ENCODE data around the gene RIPK1. TPM values are rescaled to one million over a fixed set of nuclear protein-coding genes. Genes with fewer than 3 reads are reported as not detected.

Gene RIPK1
- total and polyA plus RNA-seq, 9 of the 15 experiments (the other 6 are each of a cell fraction or from before 2014, with no cell fraction given) = 3.8 to 24.9 (median 17.7) TPM

DNA sequence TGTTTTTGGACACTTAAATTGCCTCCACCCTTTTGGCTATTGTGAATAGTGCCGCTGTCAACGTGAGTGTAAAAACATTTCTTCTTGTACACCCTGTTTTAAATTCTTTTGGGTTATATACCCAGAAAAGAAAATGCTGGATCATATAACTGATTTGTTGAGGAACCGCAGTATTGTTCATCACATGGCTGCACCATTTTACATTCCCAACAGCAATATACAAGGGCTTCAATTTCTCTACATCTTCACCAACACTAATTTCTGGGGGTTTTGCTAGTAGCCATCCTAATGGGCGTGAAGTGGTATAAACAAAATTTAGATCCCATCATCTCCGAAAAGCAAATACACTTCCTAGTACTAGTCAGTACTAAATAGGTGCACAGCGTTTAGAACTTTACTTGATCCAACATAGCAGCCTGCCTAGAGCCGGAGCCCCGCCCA is 49.6 kb downstream of the RIPK1 start (continued):
- TF ChIP-seq, protein P1, sequence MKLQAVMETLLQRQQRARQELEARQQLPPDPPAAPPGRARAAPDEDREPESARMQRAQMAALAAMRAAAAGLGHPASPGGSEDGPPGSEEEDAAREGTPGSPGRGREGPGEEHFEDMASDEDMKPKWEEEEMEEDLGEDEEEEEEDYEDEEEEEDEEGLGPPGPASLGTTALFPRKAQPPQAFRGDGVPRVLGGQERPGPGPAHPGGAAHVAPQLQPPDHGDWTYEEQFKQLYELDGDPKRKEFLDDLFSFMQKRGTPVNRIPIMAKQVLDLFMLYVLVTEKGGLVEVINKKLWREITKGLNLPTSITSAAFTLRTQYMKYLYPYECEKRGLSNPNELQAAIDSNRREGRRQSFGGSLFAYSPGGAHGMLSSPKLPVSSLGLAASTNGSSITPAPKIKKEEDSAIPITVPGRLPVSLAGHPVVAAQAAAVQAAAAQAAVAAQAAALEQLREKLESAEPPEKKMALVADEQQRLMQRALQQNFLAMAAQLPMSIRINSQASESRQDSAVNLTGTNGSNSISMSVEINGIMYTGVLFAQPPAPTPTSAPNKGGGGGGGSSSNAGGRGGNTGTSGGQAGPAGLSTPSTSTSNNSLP (IDR thresholded peaks at IDR 0.05; ENCODE audit: borderline replicate concordance, low read depth, low read length) = no peak
- TF ChIP-seq, protein P2, sequence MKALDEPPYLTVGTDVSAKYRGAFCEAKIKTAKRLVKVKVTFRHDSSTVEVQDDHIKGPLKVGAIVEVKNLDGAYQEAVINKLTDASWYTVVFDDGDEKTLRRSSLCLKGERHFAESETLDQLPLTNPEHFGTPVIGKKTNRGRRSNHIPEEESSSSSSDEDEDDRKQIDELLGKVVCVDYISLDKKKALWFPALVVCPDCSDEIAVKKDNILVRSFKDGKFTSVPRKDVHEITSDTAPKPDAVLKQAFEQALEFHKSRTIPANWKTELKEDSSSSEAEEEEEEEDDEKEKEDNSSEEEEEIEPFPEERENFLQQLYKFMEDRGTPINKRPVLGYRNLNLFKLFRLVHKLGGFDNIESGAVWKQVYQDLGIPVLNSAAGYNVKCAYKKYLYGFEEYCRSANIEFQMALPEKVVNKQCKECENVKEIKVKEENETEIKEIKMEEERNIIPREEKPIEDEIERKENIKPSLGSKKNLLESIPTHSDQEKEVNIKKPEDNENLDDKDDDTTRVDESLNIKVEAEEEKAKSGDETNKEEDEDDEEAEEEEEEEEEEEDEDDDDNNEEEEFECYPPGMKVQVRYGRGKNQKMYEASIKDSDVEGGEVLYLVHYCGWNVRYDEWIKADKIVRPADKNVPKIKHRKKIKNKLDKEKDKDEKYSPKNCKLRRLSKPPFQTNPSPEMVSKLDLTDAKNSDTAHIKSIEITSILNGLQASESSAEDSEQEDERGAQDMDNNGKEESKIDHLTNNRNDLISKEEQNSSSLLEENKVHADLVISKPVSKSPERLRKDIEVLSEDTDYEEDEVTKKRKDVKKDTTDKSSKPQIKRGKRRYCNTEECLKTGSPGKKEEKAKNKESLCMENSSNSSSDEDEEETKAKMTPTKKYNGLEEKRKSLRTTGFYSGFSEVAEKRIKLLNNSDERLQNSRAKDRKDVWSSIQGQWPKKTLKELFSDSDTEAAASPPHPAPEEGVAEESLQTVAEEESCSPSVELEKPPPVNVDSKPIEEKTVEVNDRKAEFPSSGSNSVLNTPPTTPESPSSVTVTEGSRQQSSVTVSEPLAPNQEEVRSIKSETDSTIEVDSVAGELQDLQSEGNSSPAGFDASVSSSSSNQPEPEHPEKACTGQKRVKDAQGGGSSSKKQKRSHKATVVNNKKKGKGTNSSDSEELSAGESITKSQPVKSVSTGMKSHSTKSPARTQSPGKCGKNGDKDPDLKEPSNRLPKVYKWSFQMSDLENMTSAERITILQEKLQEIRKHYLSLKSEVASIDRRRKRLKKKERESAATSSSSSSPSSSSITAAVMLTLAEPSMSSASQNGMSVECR (CRISPR knock-in tag; IDR thresholded peaks at IDR 0.05) = no peak
- TF ChIP-seq ELF2 (CRISPR knock-in tag; IDR thresholded peaks at IDR 0.05) (peak; percentile 9; the same call in 1 of the 2 replicates), ELF1 (tag; IDR thresholded peaks at IDR 0.05) (no peak), ZSCAN32 (CRISPR knock-in tag; IDR thresholded peaks at IDR 0.05) (no peak), SIRT6 (IDR thresholded peaks at IDR 0.05; ENCODE audit: low read depth, low read length) (no peak), MYBL2 (IDR thresholded peaks at IDR 0.05; ENCODE audit: low read depth) (no peak), MYBL2 (CRISPR knock-in tag; IDR thresholded peaks at IDR 0.05; ENCODE audit: borderline replicate concordance) (no peak), TEAD4 (IDR thresholded peaks at IDR 0.05; ENCODE audit: low read length) (peak; percentile 36; the same call in 1 of the 2 replicates), TEAD4 (CRISPR knock-in tag; IDR thresholded peaks at IDR 0.05; ENCODE audit: borderline replicate concordance) (no peak), BHLHE40 (IDR thresholded peaks at IDR 0.05; ENCODE audit: low read length) (no peak), POU5F1 (IDR thresholded peaks at IDR 0.05; ENCODE audit: borderline replicate concordance, low read depth, low read length, partially characterized antibody) (no peak), ZC3H11A (IDR thresholded peaks at IDR 0.05; ENCODE audit: low read depth, low read length) (no peak), POLR2AphosphoS5 (IDR thresholded peaks at IDR 0.05; ENCODE audit: control insufficient read depth, insufficient read depth, low read depth, low read length) (peak; percentile 90), LARP7 (IDR thresholded peaks at IDR 0.05) (no peak), MAFF (IDR thresholded peaks at IDR 0.05; ENCODE audit: low read length) (peak; percentile 3; the same call in 1 of the 2 replicates), RBM15 (IDR thresholded peaks at IDR 0.05; ENCODE audit: insufficient read depth, low read length) (no peak), HEY1 (CRISPR knock-in tag; IDR thresholded peaks at IDR 0.05; ENCODE audit: borderline replicate concordance) (no peak), BMI1 (IDR thresholded peaks at IDR 0.05; ENCODE audit: low read length) (no peak)
- TF ChIP-seq, protein P3, sequence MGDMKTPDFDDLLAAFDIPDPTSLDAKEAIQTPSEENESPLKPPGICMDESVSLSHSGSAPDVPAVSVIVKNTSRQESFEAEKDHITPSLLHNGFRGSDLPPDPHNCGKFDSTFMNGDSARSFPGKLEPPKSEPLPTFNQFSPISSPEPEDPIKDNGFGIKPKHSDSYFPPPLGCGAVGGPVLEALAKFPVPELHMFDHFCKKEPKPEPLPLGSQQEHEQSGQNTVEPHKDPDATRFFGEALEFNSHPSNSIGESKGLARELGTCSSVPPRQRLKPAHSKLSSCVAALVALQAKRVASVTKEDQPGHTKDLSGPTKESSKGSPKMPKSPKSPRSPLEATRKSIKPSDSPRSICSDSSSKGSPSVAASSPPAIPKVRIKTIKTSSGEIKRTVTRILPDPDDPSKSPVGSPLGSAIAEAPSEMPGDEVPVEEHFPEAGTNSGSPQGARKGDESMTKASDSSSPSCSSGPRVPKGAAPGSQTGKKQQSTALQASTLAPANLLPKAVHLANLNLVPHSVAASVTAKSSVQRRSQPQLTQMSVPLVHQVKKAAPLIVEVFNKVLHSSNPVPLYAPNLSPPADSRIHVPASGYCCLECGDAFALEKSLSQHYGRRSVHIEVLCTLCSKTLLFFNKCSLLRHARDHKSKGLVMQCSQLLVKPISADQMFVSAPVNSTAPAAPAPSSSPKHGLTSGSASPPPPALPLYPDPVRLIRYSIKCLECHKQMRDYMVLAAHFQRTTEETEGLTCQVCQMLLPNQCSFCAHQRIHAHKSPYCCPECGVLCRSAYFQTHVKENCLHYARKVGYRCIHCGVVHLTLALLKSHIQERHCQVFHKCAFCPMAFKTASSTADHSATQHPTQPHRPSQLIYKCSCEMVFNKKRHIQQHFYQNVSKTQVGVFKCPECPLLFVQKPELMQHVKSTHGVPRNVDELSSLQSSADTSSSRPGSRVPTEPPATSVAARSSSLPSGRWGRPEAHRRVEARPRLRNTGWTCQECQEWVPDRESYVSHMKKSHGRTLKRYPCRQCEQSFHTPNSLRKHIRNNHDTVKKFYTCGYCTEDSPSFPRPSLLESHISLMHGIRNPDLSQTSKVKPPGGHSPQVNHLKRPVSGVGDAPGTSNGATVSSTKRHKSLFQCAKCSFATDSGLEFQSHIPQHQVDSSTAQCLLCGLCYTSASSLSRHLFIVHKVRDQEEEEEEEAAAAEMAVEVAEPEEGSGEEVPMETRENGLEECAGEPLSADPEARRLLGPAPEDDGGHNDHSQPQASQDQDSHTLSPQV (IDR thresholded peaks at IDR 0.05) = no peak
